ENCODE results near the gene RASGRF1.
"Not testable (repeated sequence)": the region's sequence is repeated elsewhere in the genome, so short reads cannot be mapped to it uniquely, and the experiment has no call there.

DNA sequence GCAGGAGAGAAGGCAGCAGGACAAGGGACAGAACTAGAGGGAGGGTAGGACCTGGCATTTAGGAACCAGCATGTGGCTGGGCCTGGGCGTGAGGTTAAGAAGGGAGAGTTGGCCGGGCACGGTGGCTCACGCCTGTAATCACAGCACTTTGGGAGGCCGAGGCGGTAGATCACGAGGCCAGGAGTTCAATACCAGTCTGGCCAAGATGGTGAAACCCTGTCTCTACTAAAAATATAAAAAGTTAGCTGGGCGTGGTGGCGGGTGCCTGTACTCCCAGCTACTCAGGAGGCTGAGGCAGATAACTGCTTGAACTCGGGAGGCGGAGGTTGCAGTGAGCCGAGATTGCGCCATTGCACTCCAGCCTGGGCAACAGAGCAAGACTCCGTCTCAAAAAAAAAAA is 162.4 kb downstream of the RASGRF1 start:
- TF ChIP-seq, protein P1, sequence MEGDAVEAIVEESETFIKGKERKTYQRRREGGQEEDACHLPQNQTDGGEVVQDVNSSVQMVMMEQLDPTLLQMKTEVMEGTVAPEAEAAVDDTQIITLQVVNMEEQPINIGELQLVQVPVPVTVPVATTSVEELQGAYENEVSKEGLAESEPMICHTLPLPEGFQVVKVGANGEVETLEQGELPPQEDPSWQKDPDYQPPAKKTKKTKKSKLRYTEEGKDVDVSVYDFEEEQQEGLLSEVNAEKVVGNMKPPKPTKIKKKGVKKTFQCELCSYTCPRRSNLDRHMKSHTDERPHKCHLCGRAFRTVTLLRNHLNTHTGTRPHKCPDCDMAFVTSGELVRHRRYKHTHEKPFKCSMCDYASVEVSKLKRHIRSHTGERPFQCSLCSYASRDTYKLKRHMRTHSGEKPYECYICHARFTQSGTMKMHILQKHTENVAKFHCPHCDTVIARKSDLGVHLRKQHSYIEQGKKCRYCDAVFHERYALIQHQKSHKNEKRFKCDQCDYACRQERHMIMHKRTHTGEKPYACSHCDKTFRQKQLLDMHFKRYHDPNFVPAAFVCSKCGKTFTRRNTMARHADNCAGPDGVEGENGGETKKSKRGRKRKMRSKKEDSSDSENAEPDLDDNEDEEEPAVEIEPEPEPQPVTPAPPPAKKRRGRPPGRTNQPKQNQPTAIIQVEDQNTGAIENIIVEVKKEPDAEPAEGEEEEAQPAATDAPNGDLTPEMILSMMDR (IDR thresholded peaks at IDR 0.05 in 4 of 5, conservative IDR thresholded peaks at IDR 0.05 in 1 of 5): not testable (repeated sequence)
- not testable (repeated sequence) for TF ChIP-seq POLR2A (IDR thresholded peaks at IDR 0.05)
